Putamen (tissue), 1 donor: Measurements from ENCODE around the gene SLC5A2.

Experiments used
- DNase-seq: peaks from one replicate; pipeline ENCODE4 v3.0.0-alpha.2; 2016; ENCODE audit warnings: low spot score

SLC5A2 gene

DNA sequence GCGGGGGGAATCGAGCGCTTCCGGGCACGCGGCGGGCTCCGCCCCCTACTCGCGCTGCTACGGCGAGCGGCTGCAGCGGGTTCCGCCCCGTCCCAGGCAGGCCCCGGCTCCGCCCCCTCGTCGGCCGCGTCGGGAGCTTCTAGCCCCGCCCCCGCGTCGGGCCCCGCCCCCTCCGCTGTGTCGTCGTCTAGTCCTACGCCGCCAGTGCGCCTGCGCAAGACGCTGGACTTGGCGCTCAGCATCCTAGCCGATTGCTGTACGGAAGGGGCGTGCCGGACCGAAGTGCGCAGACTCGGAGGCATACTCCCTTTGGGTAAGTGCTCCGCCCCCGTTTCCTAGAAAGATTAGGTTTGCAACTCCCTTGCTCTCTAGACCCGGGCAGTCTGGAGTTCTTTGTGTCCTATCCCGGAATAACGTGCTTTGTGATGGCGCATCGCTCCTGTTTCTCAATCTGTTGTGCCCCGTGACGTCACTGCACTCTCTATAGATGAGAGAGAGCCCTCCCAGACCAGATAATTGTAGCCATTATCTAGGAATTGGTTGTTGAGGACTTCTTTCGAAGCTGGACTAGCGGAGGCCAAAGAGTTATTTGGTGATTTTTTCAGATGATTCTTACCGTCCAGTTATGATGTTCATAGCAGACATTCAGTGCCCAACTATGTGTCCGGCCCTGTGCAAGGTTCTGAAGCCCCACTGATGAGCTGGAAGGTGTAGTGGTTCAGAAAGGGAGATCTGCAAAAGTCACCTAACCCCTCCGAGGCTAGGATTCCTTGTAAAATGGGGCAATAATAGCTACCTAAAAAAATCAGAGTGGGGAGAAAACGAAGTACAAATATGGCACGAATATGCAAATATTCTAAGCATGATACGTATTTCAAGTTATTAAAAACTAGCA lies 23.0 kb upstream of the SLC5A2 start:
- DNase-seq: peak; percentile 100

DNA sequence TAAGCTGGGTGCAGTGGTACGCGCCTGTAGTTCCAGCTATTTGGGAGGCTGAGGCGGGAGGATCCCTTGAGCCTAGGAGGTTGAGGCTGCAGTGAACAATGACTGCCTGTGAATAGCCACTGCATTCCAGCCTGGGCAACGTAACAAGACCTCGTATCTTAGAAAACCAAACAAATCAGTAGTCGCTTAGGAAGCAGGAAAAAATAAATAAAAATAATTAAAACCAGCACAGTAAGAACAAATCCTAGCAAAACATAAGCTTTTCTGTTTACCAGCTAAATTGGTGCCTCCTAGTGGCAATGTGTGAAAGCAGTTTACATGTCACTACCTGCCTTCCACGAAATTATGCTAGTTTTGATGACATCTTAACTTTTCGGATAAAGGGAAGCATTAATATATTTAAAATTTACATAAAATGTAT lies 22.3 kb upstream of the SLC5A2 start:
- no peak for DNase-seq

GRCh38 chr16:31461201-31461920 lies 21.6 kb upstream of the SLC5A2 start:
- no peak for DNase-seq

DNA sequence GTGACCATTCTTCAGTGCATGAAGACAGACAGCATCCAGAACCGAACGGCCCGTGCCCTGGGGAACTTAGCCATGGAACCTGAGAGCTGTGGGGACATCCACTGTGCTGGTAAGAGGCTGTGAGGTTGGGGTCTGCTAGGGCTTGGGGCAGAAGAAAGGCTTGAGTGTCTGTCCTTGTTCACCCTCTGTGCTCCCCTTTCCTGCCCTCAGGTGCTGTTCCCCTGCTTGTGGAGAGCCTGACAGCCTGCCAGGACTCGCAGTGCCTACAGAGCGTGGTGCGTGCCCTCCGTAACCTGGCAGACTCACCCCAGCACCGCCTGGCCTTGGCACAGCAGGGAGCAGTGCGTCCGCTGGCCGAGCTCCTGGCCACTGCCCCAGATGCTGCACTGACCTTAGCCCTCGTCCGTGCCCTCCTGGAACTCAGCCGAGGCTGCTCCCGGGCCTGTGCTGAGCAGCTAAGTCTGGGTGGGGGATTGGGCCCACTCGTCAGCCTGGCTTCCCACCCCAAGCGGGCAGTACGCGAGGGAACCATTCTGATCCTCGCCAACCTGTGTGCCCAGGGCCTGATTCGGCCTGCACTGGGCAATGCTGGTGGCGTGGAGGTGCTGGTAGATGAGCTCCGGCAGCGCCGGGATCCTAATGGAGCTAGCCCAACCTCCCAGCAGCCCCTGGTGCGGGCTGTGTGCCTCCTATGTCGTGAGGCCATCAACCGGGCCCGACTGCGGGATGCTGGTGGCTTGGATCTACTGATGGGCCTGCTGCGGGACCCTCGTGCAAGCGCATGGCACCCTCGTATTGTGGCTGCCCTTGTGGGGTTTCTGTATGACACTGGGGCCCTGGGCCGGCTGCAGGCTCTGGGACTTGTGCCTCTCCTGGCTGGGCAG lies 20.8 kb upstream of the SLC5A2 start:
- no peak for DNase-seq

DNA sequence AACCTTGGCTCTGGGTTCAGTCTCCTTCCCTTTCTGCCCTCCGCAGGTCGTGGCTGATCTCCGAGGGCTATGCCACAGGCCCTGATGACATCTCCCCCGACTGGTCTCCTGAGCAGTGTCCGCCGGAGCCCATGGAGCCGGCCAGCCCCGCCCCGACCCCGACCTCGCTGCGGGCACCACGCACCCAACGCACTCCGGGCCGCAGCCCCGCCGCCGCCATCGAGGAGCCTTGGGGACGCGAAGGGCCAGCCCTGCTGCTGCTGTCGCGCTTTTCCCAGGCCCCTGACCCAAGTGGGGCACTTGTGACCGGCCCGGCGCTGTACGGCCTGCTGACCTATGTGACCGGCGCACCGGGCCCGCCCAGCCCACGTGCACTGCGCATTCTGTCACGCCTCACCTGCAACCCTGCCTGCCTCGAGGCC lies 18.6 kb upstream of the SLC5A2 start:
- no peak for DNase-seq

- DNase-seq: no peak
Measured at GRCh38 chr16:31464781-31465260, 18.1 kb upstream of the SLC5A2 start.

DNA sequence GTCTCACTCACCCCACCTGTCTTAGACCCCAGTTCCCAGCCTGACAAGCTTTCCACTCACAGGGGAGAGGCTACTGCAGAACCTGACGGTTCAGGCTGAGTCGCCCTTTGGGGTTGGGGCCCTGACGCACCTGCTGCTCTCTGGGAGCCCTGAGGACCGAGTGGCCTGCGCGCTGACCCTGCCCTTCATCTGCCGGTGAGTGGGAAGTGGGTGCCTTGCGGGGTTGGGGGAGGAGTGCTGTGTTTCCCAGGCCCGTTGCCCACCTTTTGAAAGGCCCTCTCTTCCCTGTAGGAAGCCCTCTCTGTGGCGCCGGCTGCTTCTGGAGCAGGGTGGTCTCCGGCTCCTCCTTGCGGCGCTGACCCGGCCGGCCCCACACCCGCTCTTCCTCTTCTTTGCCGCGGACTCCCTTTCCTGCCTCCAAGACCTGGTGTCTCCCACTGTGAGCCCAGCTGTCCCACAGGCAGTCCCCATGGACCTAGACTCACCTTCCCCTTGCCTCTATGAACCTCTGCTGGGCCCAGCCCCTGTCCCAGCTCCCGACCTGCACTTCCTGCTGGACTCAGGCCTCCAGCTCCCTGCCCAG lies 17.0 kb upstream of the SLC5A2 start:
- no peak for DNase-seq

DNA sequence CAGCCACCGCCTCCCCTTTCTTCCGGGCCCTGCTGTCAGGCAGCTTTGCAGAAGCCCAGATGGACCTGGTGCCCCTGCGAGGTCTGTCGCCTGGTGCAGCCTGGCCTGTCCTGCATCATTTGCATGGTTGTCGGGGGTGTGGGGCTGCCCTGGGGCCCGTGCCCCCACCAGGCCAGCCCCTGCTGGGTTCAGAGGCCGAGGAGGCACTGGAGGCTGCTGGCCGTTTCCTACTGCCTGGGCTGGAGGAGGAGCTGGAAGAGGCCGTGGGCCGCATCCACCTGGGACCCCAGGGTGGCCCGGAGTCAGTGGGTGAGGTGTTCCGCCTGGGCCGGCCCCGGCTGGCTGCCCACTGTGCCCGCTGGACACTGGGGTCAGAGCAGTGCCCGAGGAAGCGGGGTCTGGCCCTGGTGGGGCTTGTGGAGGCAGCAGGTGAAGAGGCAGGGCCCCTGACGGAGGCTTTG lies 16.5 kb upstream of the SLC5A2 start:
- DNase-seq: no peak

DNA sequence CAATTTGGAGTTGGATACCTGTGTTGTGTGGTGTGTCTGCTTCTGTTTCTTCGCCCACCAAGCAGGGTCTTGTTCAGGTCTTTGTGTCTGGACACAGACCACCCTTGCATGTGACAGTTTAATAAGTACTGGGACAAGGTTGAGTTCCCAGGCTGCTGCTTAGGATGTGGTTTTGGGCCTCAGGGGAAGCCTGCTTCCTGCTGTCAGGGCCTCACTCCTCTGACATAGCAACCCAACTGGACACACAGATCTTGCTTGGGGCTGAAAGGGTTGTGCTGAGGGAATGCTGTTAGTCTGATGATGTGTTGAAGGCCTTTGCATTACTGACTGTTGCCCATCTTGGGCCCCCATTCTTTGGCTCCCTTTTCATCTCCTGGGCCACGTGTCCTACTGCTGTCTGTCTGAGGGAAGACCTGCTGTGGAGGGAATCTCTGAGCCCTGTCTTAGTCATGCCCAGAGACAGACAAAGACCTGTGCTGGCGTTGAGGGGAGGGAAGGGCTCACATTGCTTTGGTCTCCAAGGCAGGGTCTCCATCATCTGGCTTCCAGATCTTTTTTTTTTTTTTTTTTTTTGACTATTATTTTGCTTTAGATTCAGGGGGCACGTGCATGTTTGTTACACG lies 15.7 kb upstream of the SLC5A2 start:
- no peak for DNase-seq

DNA sequence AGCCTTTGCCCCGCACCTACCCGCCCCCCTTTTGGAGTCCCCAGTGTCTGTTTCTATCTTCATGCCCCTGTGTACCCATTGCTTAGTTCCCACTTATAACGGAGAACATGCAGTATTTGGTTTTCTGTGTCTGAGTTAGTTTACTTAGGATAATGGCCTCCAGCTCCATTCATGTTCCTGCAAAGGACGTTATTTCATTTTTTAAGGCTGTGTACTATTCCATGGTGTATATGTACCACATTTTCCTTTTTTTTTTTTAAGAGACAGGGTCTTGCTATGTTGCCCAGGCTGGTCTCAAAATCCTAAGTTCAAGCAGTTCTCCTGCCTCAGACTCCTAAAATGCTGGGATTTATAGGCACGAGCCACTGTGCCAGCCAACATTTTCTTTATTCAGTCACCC lies 15.1 kb upstream of the SLC5A2 start:
- DNase-seq: no peak

GRCh38 chr16:31470615-31471014 lies 12.3 kb upstream of the SLC5A2 start:
- no peak for DNase-seq

DNA sequence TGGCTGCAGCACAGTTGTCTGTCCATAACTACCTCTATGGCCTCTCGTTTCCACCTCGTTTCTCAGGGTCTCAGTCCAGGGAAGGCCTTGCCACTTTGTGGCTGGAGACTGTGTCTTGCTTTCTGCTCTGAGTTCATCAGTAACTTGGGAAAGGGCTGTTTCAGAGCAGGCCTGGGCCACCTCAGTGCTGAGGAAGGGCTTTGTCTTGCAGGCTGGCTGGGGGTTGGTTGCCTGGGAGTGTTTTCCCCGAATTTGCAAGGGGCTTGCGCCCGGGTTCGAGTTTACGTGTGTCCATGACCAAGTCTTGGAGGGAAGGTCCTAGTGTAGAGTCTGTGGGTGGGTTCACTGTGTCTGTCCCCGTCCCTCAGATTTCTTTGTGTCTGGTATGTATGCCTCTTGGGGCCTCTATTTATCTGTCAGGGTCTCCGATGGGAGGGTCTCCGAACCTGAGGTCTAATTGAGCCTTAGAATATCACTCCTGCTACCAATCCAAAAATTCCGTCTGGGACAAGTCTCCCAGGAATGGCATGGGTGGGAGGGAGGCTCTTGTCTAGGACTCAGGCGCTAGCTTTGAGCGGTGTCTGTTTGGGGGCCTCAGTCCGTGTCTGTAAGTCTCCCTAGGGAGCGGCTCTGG lies 11.6 kb upstream of the SLC5A2 start:
- DNase-seq: no peak

GRCh38 chr16:31471875-31472708 lies 10.8 kb upstream of the SLC5A2 start, which contains the start of gene TGFB1I1:
Gene TGFB1I1 (plus strand): TSS chr16:31472152. CDS start chr16:31472189, 37 bp downstream.
- DNase-seq: no peak

GRCh38 chr16:31472709-31473203 lies 10.2 kb upstream of the SLC5A2 start:
- no peak for DNase-seq

GRCh38 chr16:31473264-31473984 lies 9.5 kb upstream of the SLC5A2 start:
- no peak for DNase-seq

GRCh38 chr16:31474173-31474714 lies 8.7 kb upstream of the SLC5A2 start:
- no peak for DNase-seq

GRCh38 chr16:31474773-31475738 lies 7.9 kb upstream of the SLC5A2 start:
- no peak for DNase-seq
